Measurements from ENCODE around the gene SMARCA4.

The SMARCA4 gene

DNA sequence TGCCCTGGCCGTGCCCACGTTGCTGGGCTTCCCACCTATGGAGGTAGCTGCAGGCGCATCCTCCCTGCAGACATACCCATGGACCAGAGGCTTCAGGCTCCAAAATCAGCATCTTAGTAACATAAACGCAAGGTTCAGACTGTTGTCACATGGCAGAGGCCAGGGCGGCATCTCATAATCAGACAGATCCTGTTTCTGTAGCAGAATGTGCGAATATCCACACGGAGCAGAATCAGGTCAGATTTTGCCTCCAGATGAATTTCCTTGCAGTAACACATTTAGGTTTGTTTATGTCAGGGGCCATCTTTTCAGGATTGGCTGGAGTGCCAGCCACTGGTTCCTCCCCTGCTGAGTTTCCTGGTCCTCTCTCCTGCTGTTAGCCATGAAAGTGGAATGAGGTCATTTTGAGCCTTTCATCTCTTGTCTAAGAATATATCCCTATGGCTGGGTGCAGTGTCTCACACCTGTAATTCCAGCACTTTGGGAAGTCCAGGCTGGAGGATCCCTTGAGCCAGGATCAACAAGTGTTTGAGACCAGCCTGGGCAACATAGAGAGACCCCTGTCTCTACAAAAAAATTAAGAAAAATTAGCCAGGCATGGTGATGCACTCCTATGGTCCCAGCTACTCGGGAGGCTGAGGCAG is 20.5 kb downstream of the SMARCA4 start (continued):
- TF ChIP-seq, protein P1, sequence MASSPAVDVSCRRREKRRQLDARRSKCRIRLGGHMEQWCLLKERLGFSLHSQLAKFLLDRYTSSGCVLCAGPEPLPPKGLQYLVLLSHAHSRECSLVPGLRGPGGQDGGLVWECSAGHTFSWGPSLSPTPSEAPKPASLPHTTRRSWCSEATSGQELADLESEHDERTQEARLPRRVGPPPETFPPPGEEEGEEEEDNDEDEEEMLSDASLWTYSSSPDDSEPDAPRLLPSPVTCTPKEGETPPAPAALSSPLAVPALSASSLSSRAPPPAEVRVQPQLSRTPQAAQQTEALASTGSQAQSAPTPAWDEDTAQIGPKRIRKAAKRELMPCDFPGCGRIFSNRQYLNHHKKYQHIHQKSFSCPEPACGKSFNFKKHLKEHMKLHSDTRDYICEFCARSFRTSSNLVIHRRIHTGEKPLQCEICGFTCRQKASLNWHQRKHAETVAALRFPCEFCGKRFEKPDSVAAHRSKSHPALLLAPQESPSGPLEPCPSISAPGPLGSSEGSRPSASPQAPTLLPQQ (tag by site-specific recombination; IDR thresholded peaks at IDR 0.05): no peak
- TF ChIP-seq, protein P2, sequence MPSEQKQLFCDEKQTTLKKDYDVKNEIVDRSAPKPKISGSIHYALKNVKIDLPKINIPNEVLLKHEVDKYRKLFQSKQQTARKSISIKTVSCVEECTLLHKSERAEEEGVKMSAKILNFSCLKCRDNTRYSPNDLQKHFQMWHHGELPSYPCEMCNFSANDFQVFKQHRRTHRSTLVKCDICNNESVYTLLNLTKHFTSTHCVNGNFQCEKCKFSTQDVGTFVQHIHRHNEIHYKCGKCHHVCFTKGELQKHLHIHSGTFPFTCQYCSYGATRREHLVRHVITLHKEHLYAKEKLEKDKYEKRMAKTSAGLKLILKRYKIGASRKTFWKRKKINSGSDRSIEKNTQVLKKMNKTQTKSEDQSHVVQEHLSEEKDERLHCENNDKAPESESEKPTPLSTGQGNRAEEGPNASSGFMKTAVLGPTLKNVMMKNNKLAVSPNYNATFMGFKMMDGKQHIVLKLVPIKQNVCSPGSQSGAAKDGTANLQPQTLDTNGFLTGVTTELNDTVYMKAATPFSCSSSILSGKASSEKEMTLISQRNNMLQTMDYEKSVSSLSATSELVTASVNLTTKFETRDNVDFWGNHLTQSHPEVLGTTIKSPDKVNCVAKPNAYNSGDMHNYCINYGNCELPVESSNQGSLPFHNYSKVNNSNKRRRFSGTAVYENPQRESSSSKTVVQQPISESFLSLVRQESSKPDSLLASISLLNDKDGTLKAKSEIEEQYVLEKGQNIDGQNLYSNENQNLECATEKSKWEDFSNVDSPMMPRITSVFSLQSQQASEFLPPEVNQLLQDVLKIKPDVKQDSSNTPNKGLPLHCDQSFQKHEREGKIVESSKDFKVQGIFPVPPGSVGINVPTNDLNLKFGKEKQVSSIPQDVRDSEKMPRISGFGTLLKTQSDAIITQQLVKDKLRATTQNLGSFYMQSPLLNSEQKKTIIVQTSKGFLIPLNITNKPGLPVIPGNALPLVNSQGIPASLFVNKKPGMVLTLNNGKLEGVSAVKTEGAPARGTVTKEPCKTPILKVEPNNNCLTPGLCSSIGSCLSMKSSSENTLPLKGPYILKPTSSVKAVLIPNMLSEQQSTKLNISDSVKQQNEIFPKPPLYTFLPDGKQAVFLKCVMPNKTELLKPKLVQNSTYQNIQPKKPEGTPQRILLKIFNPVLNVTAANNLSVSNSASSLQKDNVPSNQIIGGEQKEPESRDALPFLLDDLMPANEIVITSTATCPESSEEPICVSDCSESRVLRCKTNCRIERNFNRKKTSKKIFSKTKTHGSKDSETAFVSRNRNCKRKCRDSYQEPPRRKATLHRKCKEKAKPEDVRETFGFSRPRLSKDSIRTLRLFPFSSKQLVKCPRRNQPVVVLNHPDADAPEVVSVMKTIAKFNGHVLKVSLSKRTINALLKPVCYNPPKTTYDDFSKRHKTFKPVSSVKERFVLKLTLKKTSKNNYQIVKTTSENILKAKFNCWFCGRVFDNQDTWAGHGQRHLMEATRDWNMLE (tag by site-specific recombination; conservative IDR thresholded peaks at IDR 0.05; ENCODE audit: low read depth): no peak
- TF ChIP-seq ZNF561 (tag by site-specific recombination; IDR thresholded peaks at IDR 0.05; ENCODE audit: borderline replicate concordance): 0 out of 2 replicates have a peak, but pooled peaks have one; percentile 30
- TF ChIP-seq, protein P3, sequence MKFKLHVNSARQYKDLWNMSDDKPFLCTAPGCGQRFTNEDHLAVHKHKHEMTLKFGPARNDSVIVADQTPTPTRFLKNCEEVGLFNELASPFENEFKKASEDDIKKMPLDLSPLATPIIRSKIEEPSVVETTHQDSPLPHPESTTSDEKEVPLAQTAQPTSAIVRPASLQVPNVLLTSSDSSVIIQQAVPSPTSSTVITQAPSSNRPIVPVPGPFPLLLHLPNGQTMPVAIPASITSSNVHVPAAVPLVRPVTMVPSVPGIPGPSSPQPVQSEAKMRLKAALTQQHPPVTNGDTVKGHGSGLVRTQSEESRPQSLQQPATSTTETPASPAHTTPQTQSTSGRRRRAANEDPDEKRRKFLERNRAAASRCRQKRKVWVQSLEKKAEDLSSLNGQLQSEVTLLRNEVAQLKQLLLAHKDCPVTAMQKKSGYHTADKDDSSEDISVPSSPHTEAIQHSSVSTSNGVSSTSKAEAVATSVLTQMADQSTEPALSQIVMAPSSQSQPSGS (tag by site-specific recombination; IDR thresholded peaks at IDR 0.05; ENCODE audit: low read depth): peak; percentile 74
- peak; percentile 71 for TF ChIP-seq PRDM1 (tag by site-specific recombination; IDR thresholded peaks at IDR 0.05)
- no peak for TF ChIP-seq KLF16 (tag by site-specific recombination; IDR thresholded peaks at IDR 0.05)
- TF ChIP-seq ZNF133 (tag by site-specific recombination; IDR thresholded peaks at IDR 0.05): no peak
- TF ChIP-seq ZNF558 (tag by site-specific recombination; IDR thresholded peaks at IDR 0.05): peak; percentile 41; the same call in 1 of the 2 replicates
- TF ChIP-seq HOXA7 (CRISPR knock-in tag; IDR thresholded peaks at IDR 0.05; ENCODE audit: borderline replicate concordance): no peak
- TF ChIP-seq ZNF132 (tag by site-specific recombination; IDR thresholded peaks at IDR 0.05; ENCODE audit: borderline replicate concordance): no peak
- TF ChIP-seq ZNF433 (tag by site-specific recombination; IDR thresholded peaks at IDR 0.05; ENCODE audit: low read depth): no peak
- TF ChIP-seq ZBTB7A (tag by site-specific recombination; IDR thresholded peaks at IDR 0.05; ENCODE audit: low read depth): no peak
- no peak for TF ChIP-seq ZNF24 (tag by site-specific recombination; IDR thresholded peaks at IDR 0.05)
- no peak for TF ChIP-seq ZNF654 (tag by site-specific recombination; IDR thresholded peaks at IDR 0.05; ENCODE audit: low read depth)
- TF ChIP-seq ZNF514 (tag by site-specific recombination; IDR thresholded peaks at IDR 0.05): no peak
- no peak for TF ChIP-seq ZFP41 (tag by site-specific recombination; IDR thresholded peaks at IDR 0.05; ENCODE audit: borderline replicate concordance)
- no peak for TF ChIP-seq MEIS1 (CRISPR knock-in tag; IDR thresholded peaks at IDR 0.05; ENCODE audit: borderline replicate concordance)
- TF ChIP-seq ZNF169 (tag by site-specific recombination; IDR thresholded peaks at IDR 0.05): no peak
- TF ChIP-seq, protein P4, sequence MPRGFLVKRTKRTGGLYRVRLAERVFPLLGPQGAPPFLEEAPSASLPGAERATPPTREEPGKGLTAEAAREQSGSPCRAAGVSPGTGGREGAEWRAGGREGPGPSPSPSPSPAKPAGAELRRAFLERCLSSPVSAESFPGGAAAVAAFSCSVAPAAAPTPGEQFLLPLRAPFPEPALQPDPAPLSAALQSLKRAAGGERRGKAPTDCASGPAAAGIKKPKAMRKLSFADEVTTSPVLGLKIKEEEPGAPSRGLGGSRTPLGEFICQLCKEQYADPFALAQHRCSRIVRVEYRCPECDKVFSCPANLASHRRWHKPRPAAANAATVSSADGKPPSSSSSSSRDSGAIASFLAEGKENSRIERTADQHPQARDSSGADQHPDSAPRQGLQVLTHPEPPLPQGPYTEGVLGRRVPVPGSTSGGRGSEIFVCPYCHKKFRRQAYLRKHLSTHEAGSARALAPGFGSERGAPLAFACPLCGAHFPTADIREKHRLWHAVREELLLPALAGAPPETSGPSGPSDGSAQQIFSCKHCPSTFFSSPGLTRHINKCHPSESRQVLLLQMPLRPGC (tag by site-specific recombination; IDR thresholded peaks at IDR 0.05): no peak
- TF ChIP-seq, protein P5, sequence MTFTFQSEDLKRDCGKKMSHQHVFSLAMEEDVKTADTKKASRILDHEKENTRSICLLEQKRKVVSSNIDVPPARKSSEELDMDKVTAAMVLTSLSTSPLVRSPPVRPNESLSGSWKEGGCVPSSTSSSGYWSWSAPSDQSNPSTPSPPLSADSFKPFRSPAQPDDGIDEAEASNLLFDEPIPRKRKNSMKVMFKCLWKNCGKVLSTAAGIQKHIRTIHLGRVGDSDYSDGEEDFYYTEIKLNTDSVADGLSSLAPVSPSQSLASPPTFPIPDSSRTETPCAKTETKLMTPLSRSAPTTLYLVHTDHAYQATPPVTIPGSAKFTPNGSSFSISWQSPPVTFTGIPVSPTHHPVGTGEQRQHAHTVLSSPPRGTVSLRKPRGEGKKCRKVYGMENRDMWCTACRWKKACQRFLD (tag by site-specific recombination; IDR thresholded peaks at IDR 0.05): no peak
- TF ChIP-seq ZNF670 (tag by site-specific recombination; IDR thresholded peaks at IDR 0.05; ENCODE audit: low read depth): no peak
- no peak for TF ChIP-seq ZNF266 (tag by site-specific recombination; IDR thresholded peaks at IDR 0.05; ENCODE audit: low read depth)
- no peak for TF ChIP-seq ZNF530 (tag by site-specific recombination; IDR thresholded peaks at IDR 0.05; ENCODE audit: low read depth)
- TF ChIP-seq GLIS2 (tag by site-specific recombination; IDR thresholded peaks at IDR 0.05): no peak
- TF ChIP-seq, protein P6, sequence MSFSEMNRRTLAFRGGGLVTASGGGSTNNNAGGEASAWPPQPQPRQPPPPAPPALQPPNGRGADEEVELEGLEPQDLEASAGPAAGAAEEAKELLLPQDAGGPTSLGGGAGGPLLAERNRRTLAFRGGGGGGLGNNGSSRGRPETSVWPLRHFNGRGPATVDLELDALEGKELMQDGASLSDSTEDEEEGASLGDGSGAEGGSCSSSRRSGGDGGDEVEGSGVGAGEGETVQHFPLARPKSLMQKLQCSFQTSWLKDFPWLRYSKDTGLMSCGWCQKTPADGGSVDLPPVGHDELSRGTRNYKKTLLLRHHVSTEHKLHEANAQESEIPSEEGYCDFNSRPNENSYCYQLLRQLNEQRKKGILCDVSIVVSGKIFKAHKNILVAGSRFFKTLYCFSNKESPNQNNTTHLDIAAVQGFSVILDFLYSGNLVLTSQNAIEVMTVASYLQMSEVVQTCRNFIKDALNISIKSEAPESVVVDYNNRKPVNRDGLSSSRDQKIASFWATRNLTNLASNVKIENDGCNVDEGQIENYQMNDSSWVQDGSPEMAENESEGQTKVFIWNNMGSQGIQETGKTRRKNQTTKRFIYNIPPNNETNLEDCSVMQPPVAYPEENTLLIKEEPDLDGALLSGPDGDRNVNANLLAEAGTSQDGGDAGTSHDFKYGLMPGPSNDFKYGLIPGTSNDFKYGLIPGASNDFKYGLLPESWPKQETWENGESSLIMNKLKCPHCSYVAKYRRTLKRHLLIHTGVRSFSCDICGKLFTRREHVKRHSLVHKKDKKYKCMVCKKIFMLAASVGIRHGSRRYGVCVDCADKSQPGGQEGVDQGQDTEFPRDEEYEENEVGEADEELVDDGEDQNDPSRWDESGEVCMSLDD (tag by site-specific recombination; IDR thresholded peaks at IDR 0.05): no peak

Data from HEK293 (cell line).